ENCODE measurements around the gene BAG3. TPM values are rescaled to one million over a fixed set of nuclear protein-coding genes. Genes with fewer than 3 reads are reported as not detected.

BAG3 gene
- total and polyA plus RNA-seq, 9 of the 15 experiments (the other 6 are each of a cell fraction or from before 2014, with no cell fraction given), result 2.6 to 27.4 (median 7.2) TPM

DNA sequence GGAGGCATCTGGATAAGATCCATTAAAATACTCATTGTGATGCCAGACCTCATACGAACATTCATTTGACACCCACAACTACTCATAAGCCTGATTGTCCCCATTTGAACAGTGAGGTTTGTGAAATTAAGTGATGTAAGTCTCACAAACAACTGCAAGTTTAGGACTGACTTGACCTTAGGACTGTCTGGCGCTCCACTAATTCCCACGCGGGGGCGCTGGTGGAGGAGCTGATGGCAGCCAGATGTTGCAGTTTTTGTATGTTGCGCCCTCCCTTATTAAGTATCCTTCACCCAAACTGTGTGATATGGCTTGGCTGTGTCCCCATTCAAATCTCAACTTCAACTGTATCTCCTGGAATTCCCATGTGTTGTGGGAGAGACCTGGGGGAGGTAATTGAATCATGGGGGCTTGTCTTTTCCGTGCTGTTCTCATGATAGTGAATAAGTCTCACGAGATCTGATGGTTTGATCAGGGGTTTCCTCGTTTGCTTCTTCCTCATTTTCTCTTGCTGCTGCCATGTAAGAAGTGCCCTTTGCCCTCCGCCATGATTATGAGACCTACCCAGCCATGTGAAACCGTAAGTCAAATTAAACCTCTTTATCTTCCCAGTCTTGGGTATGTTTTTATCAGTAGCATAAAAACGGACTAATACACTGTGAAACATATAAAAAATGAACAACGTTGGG lies 34.2 kb upstream of the BAG3 start (continued):
- TF ChIP-seq, protein P1, sequence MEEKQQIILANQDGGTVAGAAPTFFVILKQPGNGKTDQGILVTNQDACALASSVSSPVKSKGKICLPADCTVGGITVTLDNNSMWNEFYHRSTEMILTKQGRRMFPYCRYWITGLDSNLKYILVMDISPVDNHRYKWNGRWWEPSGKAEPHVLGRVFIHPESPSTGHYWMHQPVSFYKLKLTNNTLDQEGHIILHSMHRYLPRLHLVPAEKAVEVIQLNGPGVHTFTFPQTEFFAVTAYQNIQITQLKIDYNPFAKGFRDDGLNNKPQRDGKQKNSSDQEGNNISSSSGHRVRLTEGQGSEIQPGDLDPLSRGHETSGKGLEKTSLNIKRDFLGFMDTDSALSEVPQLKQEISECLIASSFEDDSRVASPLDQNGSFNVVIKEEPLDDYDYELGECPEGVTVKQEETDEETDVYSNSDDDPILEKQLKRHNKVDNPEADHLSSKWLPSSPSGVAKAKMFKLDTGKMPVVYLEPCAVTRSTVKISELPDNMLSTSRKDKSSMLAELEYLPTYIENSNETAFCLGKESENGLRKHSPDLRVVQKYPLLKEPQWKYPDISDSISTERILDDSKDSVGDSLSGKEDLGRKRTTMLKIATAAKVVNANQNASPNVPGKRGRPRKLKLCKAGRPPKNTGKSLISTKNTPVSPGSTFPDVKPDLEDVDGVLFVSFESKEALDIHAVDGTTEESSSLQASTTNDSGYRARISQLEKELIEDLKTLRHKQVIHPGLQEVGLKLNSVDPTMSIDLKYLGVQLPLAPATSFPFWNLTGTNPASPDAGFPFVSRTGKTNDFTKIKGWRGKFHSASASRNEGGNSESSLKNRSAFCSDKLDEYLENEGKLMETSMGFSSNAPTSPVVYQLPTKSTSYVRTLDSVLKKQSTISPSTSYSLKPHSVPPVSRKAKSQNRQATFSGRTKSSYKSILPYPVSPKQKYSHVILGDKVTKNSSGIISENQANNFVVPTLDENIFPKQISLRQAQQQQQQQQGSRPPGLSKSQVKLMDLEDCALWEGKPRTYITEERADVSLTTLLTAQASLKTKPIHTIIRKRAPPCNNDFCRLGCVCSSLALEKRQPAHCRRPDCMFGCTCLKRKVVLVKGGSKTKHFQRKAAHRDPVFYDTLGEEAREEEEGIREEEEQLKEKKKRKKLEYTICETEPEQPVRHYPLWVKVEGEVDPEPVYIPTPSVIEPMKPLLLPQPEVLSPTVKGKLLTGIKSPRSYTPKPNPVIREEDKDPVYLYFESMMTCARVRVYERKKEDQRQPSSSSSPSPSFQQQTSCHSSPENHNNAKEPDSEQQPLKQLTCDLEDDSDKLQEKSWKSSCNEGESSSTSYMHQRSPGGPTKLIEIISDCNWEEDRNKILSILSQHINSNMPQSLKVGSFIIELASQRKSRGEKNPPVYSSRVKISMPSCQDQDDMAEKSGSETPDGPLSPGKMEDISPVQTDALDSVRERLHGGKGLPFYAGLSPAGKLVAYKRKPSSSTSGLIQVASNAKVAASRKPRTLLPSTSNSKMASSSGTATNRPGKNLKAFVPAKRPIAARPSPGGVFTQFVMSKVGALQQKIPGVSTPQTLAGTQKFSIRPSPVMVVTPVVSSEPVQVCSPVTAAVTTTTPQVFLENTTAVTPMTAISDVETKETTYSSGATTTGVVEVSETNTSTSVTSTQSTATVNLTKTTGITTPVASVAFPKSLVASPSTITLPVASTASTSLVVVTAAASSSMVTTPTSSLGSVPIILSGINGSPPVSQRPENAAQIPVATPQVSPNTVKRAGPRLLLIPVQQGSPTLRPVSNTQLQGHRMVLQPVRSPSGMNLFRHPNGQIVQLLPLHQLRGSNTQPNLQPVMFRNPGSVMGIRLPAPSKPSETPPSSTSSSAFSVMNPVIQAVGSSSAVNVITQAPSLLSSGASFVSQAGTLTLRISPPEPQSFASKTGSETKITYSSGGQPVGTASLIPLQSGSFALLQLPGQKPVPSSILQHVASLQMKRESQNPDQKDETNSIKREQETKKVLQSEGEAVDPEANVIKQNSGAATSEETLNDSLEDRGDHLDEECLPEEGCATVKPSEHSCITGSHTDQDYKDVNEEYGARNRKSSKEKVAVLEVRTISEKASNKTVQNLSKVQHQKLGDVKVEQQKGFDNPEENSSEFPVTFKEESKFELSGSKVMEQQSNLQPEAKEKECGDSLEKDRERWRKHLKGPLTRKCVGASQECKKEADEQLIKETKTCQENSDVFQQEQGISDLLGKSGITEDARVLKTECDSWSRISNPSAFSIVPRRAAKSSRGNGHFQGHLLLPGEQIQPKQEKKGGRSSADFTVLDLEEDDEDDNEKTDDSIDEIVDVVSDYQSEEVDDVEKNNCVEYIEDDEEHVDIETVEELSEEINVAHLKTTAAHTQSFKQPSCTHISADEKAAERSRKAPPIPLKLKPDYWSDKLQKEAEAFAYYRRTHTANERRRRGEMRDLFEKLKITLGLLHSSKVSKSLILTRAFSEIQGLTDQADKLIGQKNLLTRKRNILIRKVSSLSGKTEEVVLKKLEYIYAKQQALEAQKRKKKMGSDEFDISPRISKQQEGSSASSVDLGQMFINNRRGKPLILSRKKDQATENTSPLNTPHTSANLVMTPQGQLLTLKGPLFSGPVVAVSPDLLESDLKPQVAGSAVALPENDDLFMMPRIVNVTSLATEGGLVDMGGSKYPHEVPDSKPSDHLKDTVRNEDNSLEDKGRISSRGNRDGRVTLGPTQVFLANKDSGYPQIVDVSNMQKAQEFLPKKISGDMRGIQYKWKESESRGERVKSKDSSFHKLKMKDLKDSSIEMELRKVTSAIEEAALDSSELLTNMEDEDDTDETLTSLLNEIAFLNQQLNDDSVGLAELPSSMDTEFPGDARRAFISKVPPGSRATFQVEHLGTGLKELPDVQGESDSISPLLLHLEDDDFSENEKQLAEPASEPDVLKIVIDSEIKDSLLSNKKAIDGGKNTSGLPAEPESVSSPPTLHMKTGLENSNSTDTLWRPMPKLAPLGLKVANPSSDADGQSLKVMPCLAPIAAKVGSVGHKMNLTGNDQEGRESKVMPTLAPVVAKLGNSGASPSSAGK (IDR thresholded peaks at IDR 0.05), result peak; percentile 32; the same call in 1 of the 2 replicates
- TF ChIP-seq TGIF2 (CRISPR knock-in tag; IDR thresholded peaks at IDR 0.05) (no peak), CEBPG (CRISPR knock-in tag; IDR thresholded peaks at IDR 0.05) (peak; percentile 46; the same call in 1 of the 2 replicates), CEBPG (tag; conservative IDR thresholded peaks at IDR 0.05 in 1 of 2, IDR thresholded peaks at IDR 0.05 in 1 of 2) (no peak), JUND (IDR thresholded peaks at IDR 0.05; ENCODE audit: borderline replicate concordance, low read depth, low read length) (0 out of 2 replicates have a peak, but pooled peaks have one; percentile 5), JUND (tag; IDR thresholded peaks at IDR 0.05; ENCODE audit: borderline replicate concordance, low read depth, low read length) (peak; percentile 29; the same call in 1 of the 3 replicates), CXXC5 (CRISPR knock-in tag; IDR thresholded peaks at IDR 0.05) (0 out of 2 replicates have a peak, but pooled peaks have one; percentile 13), PYGO2 (tag; IDR thresholded peaks at IDR 0.05) (no peak), ATF7 (IDR thresholded peaks at IDR 0.05) (peak; percentile 45; the same call in 1 of the 2 replicates)
